Measurements from ENCODE around the gene CALML5. TPM values are rescaled to one million over a fixed set of nuclear protein-coding genes. Genes with fewer than 3 reads are reported as not detected.
"Not testable (repeated sequence)": the region's sequence is repeated elsewhere in the genome, so short reads cannot be mapped to it uniquely, and the experiment has no call there.

Gene CALML5
- total RNA-seq, 4 donors from 2014 or later: not detected

DNA sequence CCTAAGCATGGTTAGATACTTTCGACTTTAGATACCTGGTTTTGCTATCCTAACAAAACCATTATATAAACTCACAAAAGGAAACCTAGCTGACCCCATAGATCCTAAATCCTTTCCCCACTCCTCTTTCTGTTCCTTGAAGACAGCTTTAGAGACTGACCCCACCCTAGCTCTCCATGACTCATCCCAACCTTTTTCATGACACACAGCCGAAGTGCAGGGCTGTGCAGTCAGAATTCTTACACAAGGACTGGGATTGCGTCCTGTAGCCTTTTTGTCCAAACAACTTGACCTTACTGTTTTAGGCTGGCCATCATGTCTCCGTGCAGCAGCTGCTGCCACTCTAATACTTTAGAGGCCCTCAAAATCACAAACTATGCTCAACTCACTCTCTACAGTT, 24.7 kb downstream of the CALML5 start:
- not testable (repeated sequence) for H3K36me3 ChIP-seq, H3K4me1 ChIP-seq, DNase-seq, H3K4me3 ChIP-seq, H3K9me3 ChIP-seq, H3K27ac ChIP-seq, H3K27me3 ChIP-seq

DNA sequence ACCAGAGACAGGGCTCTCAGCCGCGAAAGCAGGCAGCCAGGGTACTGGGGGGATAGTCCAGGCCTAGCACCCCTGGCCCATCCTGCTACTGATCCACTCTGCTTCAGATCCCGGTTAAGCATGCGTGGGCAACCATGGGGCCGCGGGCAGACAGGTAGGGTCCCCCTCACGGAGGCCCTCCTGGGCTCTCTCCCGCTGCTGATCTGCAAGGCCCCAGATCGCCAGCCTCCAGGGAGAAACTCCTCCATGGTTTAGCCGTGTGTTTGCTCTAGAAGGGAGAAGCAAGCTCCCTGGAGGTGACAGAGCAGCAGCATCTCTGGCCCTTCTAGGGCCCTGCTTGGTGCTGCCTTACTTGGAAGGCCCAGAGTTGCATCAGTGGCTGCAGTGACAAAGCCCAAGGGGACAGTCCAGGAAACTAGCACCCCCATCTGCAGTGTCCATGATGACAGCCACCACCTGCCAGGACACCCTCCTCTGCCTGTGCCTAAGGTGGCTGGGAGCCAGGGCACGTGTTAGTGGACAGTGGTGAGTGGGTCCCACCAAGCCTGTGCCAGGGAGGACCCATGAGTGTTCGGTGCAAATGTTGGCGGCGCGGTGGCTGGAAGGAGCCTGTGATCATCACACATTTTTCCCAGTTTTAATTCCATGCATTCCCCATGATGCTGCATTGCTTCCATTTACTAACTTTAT, 29.2 kb downstream of the CALML5 start:
- Histone ChIP-seq H3K4me1 (peaks cover 0 to 22% (median 0%) of the 10 kb centered on the region in 4 donors), H3K27ac (no peak overlapping the region), H3K4me3 (no peak overlapping the region), H3K36me3 (no peaks in the 10 kb centered on the region), H3K27me3 (no peaks in the 10 kb centered on the region), H3K9me3 (no peaks in the 10 kb centered on the region)
- TF ChIP-seq POLR2A (IDR thresholded peaks at IDR 0.05): no peak
- TF ChIP-seq, protein P1, sequence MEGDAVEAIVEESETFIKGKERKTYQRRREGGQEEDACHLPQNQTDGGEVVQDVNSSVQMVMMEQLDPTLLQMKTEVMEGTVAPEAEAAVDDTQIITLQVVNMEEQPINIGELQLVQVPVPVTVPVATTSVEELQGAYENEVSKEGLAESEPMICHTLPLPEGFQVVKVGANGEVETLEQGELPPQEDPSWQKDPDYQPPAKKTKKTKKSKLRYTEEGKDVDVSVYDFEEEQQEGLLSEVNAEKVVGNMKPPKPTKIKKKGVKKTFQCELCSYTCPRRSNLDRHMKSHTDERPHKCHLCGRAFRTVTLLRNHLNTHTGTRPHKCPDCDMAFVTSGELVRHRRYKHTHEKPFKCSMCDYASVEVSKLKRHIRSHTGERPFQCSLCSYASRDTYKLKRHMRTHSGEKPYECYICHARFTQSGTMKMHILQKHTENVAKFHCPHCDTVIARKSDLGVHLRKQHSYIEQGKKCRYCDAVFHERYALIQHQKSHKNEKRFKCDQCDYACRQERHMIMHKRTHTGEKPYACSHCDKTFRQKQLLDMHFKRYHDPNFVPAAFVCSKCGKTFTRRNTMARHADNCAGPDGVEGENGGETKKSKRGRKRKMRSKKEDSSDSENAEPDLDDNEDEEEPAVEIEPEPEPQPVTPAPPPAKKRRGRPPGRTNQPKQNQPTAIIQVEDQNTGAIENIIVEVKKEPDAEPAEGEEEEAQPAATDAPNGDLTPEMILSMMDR (IDR thresholded peaks at IDR 0.05): no peak
- no peak for DNase-seq

DNA sequence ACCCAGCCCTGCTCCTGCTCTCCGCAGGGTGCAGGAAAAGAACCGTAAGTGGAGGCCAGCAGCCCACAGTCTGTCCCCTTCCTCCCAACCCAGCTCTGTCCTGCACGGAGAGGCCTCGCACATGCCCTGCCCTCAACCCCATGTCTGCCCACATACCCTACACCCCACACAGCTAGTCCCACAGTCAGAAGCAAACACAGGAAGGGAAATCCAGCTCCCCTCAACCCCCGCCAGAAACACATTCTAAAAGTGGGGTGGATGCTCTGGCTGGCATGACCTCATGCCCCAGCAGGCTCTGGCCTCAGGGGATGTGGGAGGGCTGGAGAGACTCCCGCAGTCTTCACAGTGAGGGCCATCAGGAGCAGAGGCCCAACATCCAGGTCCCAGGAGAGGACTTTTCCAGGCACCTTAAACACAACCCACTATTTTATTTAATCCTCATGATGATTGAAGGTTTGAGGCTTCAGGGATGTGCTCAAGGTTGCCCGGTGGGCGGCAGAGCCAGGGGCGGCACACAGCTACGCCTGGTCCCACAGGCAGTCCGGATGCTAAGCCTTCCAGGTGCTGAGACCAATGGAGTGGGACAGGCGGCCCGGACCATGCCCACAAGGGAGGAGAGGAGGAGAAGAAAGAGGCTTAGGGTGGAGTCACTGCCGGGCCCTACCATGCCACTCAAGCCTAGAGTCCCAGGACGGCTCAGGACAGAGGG, 29.9 kb downstream of the CALML5 start:
- TF ChIP-seq POLR2A (IDR thresholded peaks at IDR 0.05): no peak
- TF ChIP-seq, protein P1 (IDR thresholded peaks at IDR 0.05): no peak
- no peaks in the 10 kb centered on the region for H3K9me3 ChIP-seq
- no peak overlapping the region for H3K4me3 ChIP-seq
- H3K4me1 ChIP-seq: peaks cover 0 to 22% (median 0%) of the 10 kb centered on the region in 4 donors
- H3K27ac ChIP-seq: no peak overlapping the region
- no peaks in the 10 kb centered on the region for H3K36me3 ChIP-seq
- DNase-seq: no peak
- no peaks in the 10 kb centered on the region for H3K27me3 ChIP-seq

DNA sequence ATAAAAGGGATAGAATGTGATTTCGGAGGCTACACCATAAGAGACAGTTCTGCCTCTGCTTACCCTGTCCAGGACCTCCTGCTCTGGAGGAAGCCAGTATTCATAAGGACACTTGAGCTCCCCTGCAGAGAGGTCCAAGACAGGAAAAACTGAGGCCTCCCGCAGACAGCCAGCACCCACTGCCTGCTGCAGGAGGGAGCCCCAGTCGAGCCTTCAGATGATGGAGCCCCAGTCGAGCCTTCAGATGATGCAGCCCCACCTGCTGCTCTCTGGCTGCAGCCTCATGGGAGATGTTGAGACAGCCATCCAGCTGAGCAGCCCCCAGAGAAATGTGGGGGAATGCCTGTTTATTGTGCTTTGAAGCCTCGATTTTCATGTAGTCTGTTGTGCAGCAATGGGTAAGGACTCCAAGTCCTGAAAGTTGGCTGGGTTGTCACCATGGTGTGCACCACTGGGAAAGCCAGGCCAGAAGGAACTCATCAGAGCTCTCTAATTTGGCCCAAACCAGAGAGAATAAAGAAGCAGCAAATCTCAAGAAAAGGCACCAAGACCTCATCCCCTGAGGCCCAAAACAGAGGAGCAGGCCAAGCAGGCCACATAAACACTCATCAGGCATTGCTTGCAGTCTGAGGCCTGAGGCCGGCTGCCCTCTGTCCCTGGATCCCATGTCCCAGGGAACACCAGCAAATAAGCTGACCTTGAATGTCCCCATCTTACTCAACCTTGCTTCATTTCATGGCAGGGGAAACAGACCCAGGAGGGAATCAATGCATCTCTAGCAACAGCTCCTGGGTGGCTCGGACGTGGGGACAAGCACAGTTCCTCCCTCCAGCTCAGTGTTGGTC, 30.9 kb downstream of the CALML5 start:
- DNase-seq: no peak
- H3K4me3 ChIP-seq: no peak overlapping the region
- H3K27ac ChIP-seq: no peak overlapping the region
- TF ChIP-seq, protein P1 (IDR thresholded peaks at IDR 0.05): no peak
- no peak for TF ChIP-seq POLR2A (IDR thresholded peaks at IDR 0.05)
- no peaks in the 10 kb centered on the region for H3K36me3 ChIP-seq
- H3K9me3 ChIP-seq: no peaks in the 10 kb centered on the region
- H3K4me1 ChIP-seq: peaks cover 0 to 22% (median 0%) of the 10 kb centered on the region in 4 donors
- no peaks in the 10 kb centered on the region for H3K27me3 ChIP-seq

DNA sequence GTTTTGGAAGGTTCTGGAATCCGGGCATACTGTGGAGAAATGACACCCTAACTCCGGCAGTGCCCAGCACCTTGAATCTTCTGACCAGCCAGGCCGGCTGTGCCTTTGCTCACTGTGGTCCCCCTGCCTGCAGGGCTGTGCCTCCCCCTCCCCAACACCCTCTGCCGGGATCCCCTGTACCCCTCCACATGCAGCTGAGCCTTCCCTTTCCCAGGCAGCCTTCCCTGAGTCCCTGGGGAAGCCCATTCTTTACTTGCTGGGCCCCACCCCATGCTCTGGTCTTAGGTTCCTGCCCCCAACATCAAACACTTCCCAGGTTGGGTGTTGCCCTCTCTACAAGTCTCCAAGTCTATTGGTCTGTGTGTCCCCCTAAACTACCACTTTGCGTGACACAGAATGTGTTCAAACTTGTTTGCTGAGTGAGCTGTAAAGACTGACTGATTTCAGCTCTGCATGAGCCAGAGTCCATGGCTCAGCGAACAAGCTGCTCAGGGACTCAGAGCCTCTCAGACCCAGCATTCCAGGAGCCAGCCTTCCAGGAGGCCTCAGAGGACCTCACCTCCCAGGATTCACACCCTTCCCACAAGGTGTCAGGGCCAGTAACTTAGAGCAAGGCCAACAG, 31.6 kb downstream of the CALML5 start:
- no peak overlapping the region for H3K27ac ChIP-seq
- H3K36me3 ChIP-seq: no peaks in the 10 kb centered on the region
- DNase-seq: no peak
- TF ChIP-seq, protein P1 (IDR thresholded peaks at IDR 0.05): no peak
- TF ChIP-seq POLR2A (IDR thresholded peaks at IDR 0.05): no peak
- no peaks in the 10 kb centered on the region for H3K27me3 ChIP-seq
- H3K4me1 ChIP-seq: peaks cover 0 to 22% (median 0%) of the 10 kb centered on the region in 4 donors
- H3K4me3 ChIP-seq: no peak overlapping the region
- H3K9me3 ChIP-seq: no peaks in the 10 kb centered on the region

Data from Peyer's patch (tissue), 4 donors.